HepG2 (cell line): ENCODE data around the gene UBE2Q1. TPM values are rescaled to one million over a fixed set of nuclear protein-coding genes. Genes with fewer than 3 reads are reported as not detected.

Source experiments
- AHR ChIP-seq: IDR thresholded peaks from 2 replicates; pipeline ENCODE4 v1.6.1; 2018; ENCODE audit warnings: missing genetic modification reagents, missing compliant biosample characterization
- ATAD3A ChIP-seq: sonication (generic); formaldehyde crosslinking; IDR thresholded peaks from 2 replicates; pipeline ENCODE4 v1.4.0; 2020; ENCODE audit warnings: missing genetic modification reagents
- FOXA3 ChIP-seq: IDR thresholded peaks from 2 replicates; pipeline ENCODE4 v1.6.1; 2016; ENCODE audit warnings: missing genetic modification reagents, missing compliant biosample characterization
- MEIS1 ChIP-seq: sonication (generic); formaldehyde crosslinking; IDR thresholded peaks from 2 replicates; pipeline ENCODE4 v1.9.0; 2021; ENCODE audit warnings: mild to moderate bottlenecking, missing genetic modification reagents, moderate library complexity, borderline replicate concordance
- MXI1 ChIP-seq: IDR thresholded peaks from 3 replicates; pipeline ENCODE4 v1.6.1; 2012; ENCODE audit warnings: low read depth, low read length, inconsistent platforms, borderline replicate concordance
- NKX3-1 ChIP-seq: sonication (generic); formaldehyde crosslinking; IDR thresholded peaks from 2 replicates; pipeline ENCODE4 v1.5.0; 2020; ENCODE audit warnings: missing genetic modification reagents
- PITX1 ChIP-seq: sonication (generic); formaldehyde crosslinking; IDR thresholded peaks from 2 replicates; pipeline ENCODE4 v1.5.1; 2020; ENCODE audit warnings: mild to moderate bottlenecking, missing genetic modification reagents
- POLR2AphosphoS5 ChIP-seq: IDR thresholded peaks from 2 replicates; pipeline ENCODE4 v1.6.1; 2012; ENCODE audit warnings: low read depth, low read length
- SALL1 ChIP-seq: sonication (generic); formaldehyde crosslinking; IDR thresholded peaks from 2 replicates; pipeline ENCODE4 v1.8.0; 2022; ENCODE audit warnings: mild to moderate bottlenecking, missing genetic modification reagents
- SAP130 ChIP-seq: IDR thresholded peaks from 2 replicates; pipeline ENCODE4 v1.6.1; 2016; ENCODE audit warnings: low read depth
- SRF ChIP-seq: IDR thresholded peaks from 2 replicates; pipeline ENCODE4 v1.6.1; 2011; ENCODE audit warnings: mild to moderate bottlenecking, low read depth, low read length, moderate library complexity
- STAT5B ChIP-seq: sonication (generic); formaldehyde crosslinking; IDR thresholded peaks from 2 replicates; pipeline ENCODE4 v1.4.0; 2020; ENCODE audit warnings: missing genetic modification reagents
- THAP11 ChIP-seq: IDR thresholded peaks from 2 replicates; pipeline ENCODE4 v1.6.1; 2016; ENCODE audit warnings: missing biosample characterization, missing genetic modification reagents
- TSC22D2 ChIP-seq: sonication (generic); formaldehyde crosslinking; IDR thresholded peaks from 2 replicates; pipeline ENCODE4 v1.5.1; 2020; ENCODE audit warnings: missing genetic modification reagents, mild to moderate bottlenecking, borderline replicate concordance
- YEATS4 ChIP-seq: sonication (generic); formaldehyde crosslinking; IDR thresholded peaks from 2 replicates; pipeline ENCODE4 v1.4.0; 2020; ENCODE audit warnings: missing genetic modification reagents, borderline replicate concordance
- ZNF432 ChIP-seq: sonication (generic); formaldehyde crosslinking; IDR thresholded peaks from 2 replicates; pipeline ENCODE4 v1.5.0; 2020; ENCODE audit warnings: missing genetic modification reagents, mild to moderate bottlenecking, borderline replicate concordance
- ZNF709 ChIP-seq: sonication (generic); formaldehyde crosslinking; IDR thresholded peaks from 2 replicates; pipeline ENCODE4 v1.5.0; 2020; ENCODE audit warnings: mild to moderate bottlenecking, missing genetic modification reagents
- ZNF776 ChIP-seq: sonication (generic); formaldehyde crosslinking; IDR thresholded peaks from 2 replicates; pipeline ENCODE4 v1.4.0; 2020; ENCODE audit warnings: mild to moderate bottlenecking, missing genetic modification reagents
- polyA plus RNA-seq, 8 experiments: library from polyadenylated mRNA; depleted of rRNA in 3 of 8; stranded (reverse) in 7 of 8; unstranded in 1 of 8; fragments of >200 nt; fragmentation: Illumina TruSeq in 4 of 8; extraction: Trizol in 4 of 8; gene quantifications; 2 replicates each; pipeline versions ENCODE4 v1.2.1 to v1.2.3, GENCODE V29; 2011 to 2016; ENCODE audit warnings: low read depth in 4 of 8, missing spikeins in 1 of 8, mixed read lengths in 1 of 8; ENCODE audit not compliant: insufficient read depth in 1 of 8
- total RNA-seq, 5 experiments: library from RNA; depleted of rRNA; stranded (reverse); fragments of >200 nt; fragmentation: Illumina TruSeq; extraction: Trizol; gene quantifications; 2 replicates each; pipeline ENCODE4 v1.2.3, GENCODE V29; 2016; ENCODE audit warnings: low read depth in 1 of 5
- TF ChIP-seq, protein P1 (sequence below): sonication (generic); formaldehyde crosslinking; IDR thresholded peaks from 2 replicates; pipeline ENCODE4 v1.4.0; 2020; ENCODE audit warnings: mild to moderate bottlenecking, missing genetic modification reagents
- TF ChIP-seq, protein P2 (sequence below): sonication (generic); formaldehyde crosslinking; IDR thresholded peaks from 2 replicates; pipeline ENCODE4 v1.5.0; 2020; ENCODE audit warnings: missing genetic modification reagents
- TF ChIP-seq, protein P3 (sequence below): sonication (generic); formaldehyde crosslinking; IDR thresholded peaks from 2 replicates; pipeline ENCODE4 v1.5.0; 2020; ENCODE audit warnings: missing genetic modification reagents
- TF ChIP-seq, protein P4 (sequence below): sonication (generic); formaldehyde crosslinking; IDR thresholded peaks from 2 replicates; pipeline ENCODE4 v1.9.0; 2021; ENCODE audit warnings: missing genetic modification reagents, mild to moderate bottlenecking, borderline replicate concordance
- TF ChIP-seq, protein P5 (sequence below): sonication (generic); formaldehyde crosslinking; IDR thresholded peaks from 2 replicates; pipeline ENCODE4 v1.5.1; 2020; ENCODE audit warnings: mild to moderate bottlenecking, missing genetic modification reagents

The UBE2Q1 gene
- total and polyA plus RNA-seq, 2 of the 13 experiments (the other 11 are each of a cell fraction or from before 2014, with no cell fraction given), result 11.7 to 41.7 TPM

DNA sequence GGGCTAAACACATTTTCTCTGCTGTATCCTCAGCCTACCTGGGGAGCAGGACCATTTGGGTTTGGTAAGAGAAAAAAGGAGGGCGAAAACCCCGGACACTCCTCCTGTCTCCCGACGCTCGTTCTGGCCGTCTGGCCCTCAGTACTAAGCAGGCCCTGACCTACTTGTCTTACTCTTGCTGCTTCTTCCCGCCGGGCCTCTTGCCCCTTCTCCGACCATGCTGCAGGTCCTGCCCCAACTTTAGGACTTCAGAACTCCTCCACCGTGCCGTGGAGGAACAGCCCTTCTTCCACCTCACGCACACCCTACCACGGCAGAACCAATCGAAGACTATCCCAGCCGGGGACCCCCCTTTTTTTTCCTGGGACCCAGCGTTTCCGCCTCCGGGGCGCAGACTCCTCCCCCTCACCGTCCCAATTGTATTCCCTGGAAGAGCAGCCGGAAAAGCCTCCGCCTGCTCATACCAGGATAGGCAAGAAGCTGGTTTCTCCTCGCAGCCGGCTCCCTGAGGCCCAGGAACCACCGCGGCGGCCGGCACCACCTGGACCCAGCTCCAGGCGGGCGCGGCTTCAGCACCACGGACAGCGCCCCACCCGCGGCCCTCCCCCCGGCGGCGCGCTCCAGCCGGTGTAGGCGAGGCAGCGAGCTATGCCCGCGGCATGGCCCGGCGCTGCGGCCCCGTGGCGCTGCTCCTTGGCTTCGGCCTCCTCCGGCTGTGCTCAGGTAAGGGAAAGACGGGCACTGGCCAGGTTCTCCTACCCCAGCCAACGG lies 9.1 kb upstream of the UBE2Q1 start, which contains the start of gene CHRNB2 (continued):
- no peak for TF ChIP-seq POLR2AphosphoS5
- TF ChIP-seq PITX1, result no peak
- TF ChIP-seq, protein P1, sequence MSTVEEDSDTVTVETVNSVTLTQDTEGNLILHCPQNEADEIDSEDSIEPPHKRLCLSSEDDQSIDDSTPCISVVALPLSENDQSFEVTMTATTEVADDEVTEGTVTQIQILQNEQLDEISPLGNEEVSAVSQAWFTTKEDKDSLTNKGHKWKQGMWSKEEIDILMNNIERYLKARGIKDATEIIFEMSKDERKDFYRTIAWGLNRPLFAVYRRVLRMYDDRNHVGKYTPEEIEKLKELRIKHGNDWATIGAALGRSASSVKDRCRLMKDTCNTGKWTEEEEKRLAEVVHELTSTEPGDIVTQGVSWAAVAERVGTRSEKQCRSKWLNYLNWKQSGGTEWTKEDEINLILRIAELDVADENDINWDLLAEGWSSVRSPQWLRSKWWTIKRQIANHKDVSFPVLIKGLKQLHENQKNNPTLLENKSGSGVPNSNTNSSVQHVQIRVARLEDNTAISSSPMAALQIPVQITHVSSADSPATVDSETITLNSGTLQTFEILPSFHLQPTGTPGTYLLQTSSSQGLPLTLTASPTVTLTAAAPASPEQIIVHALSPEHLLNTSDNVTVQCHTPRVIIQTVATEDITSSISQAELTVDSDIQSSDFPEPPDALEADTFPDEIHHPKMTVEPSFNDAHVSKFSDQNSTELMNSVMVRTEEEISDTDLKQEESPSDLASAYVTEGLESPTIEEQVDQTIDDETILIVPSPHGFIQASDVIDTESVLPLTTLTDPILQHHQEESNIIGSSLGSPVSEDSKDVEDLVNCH (CRISPR knock-in tag), result no peak
- TF ChIP-seq, protein P2, sequence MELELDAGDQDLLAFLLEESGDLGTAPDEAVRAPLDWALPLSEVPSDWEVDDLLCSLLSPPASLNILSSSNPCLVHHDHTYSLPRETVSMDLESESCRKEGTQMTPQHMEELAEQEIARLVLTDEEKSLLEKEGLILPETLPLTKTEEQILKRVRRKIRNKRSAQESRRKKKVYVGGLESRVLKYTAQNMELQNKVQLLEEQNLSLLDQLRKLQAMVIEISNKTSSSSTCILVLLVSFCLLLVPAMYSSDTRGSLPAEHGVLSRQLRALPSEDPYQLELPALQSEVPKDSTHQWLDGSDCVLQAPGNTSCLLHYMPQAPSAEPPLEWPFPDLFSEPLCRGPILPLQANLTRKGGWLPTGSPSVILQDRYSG, result peak; percentile 95
- peak; percentile 80 for TF ChIP-seq ZNF776 (CRISPR knock-in tag)
- peak; percentile 92; the same call in 2 of the 3 replicates for TF ChIP-seq MXI1
- TF ChIP-seq ZNF432, result no peak
- peak; percentile 97 for TF ChIP-seq SAP130 (CRISPR knock-in tag)
- TF ChIP-seq TSC22D2, result peak; percentile 99
- TF ChIP-seq, protein P3, sequence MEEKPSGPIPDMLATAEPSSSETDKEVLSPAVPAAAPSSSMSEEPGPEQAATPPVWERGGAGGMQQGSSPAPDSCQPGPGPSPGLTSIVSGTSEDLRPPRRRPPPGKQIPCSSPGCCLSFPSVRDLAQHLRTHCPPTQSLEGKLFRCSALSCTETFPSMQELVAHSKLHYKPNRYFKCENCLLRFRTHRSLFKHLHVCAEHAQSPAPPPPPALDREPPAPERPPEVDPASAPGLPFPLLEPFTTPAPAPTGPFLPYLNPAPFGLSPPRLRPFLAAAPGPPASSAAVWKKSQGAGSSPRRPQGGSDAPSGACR (CRISPR knock-in tag), result 0 out of 2 replicates have a peak, but pooled peaks have one; percentile 42
- TF ChIP-seq MEIS1 (CRISPR knock-in tag), result no peak
- peak; percentile 77 for TF ChIP-seq THAP11
- TF ChIP-seq AHR, result peak; percentile 94; the same call in 1 of the 2 replicates
- TF ChIP-seq, protein P4, sequence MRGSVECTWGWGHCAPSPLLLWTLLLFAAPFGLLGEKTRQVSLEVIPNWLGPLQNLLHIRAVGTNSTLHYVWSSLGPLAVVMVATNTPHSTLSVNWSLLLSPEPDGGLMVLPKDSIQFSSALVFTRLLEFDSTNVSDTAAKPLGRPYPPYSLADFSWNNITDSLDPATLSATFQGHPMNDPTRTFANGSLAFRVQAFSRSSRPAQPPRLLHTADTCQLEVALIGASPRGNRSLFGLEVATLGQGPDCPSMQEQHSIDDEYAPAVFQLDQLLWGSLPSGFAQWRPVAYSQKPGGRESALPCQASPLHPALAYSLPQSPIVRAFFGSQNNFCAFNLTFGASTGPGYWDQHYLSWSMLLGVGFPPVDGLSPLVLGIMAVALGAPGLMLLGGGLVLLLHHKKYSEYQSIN (CRISPR knock-in tag), result no peak
- peak; percentile 70; the same call in 1 of the 2 replicates for TF ChIP-seq YEATS4 (CRISPR knock-in tag)
- TF ChIP-seq STAT5B (CRISPR knock-in tag), result peak; percentile 91; the same call in 1 of the 2 replicates
- TF ChIP-seq SALL1 (CRISPR knock-in tag), result peak; percentile 99
- no peak for TF ChIP-seq SRF
- peak; percentile 77; the same call in 1 of the 2 replicates for TF ChIP-seq ATAD3A (CRISPR knock-in tag)
- peak; percentile 99 for TF ChIP-seq ZNF709 (CRISPR knock-in tag)
- TF ChIP-seq, protein P5, sequence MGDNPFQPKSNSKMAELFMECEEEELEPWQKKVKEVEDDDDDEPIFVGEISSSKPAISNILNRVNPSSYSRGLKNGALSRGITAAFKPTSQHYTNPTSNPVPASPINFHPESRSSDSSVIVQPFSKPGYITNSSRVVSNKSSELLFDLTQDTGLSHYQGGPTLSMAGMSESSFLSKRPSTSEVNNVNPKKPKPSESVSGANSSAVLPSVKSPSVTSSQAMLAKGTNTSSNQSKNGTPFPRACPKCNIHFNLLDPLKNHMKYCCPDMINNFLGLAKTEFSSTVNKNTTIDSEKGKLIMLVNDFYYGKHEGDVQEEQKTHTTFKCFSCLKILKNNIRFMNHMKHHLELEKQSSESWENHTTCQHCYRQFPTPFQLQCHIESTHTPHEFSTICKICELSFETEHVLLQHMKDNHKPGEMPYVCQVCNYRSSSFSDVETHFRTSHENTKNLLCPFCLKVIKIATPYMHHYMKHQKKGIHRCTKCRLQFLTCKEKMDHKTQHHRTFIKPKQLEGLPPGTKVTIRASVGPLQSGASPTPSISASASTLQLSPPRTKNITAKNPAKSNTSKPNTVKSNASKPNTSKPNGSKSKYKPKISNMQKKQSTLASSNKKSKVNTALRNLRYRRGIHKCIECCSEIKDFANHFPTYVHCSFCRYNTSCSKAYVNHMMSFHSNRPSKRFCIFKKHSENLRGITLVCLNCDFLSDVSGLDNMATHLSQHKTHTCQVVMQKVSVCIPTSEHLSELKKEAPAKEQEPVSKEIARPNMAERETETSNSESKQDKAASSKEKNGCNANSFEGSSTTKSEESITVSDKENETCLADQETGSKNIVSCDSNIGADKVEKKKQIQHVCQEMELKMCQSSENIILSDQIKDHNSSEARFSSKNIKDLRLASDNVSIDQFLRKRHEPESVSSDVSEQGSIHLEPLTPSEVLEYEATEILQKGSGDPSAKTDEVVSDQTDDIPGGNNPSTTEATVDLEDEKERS (CRISPR knock-in tag), result no peak
- peak; percentile 61 for TF ChIP-seq FOXA3
- TF ChIP-seq NKX3-1, result peak; percentile 96
